T-helper 1 cell treated with Interleukin-12 subunit alpha and Interleukin-12 subunit beta and Interleukin-4 antibody, amounts not matched to agents 30 μg/mL and 1 μg/mL, for 36 hours (primary cell): ENCODE measurements around the gene TIAM1.

Source experiments
- H3K27ac Mint-ChIP-seq: one replicate; pipeline ENCODE4 v1.8.0; 2021; ENCODE audit warnings: mild to moderate bottlenecking, mixed read lengths
- H3K27me3 Mint-ChIP-seq: one replicate; pipeline ENCODE4 v1.8.0; 2021; ENCODE audit warnings: low read depth, mixed read lengths
- H3K36me3 Mint-ChIP-seq: one replicate; pipeline ENCODE4 v1.8.0; 2021; ENCODE audit warnings: low read depth, mixed read lengths
- H3K4me1 Mint-ChIP-seq: one replicate; pipeline ENCODE4 v1.8.0; 2021; ENCODE audit warnings: low read depth, mixed read lengths
- H3K4me3 Mint-ChIP-seq: one replicate; pipeline ENCODE4 v1.8.0; 2021; ENCODE audit warnings: mild to moderate bottlenecking, moderate library complexity, mixed read lengths
- H3K9me3 Mint-ChIP-seq: one replicate; pipeline ENCODE4 v1.8.0; 2021; ENCODE audit warnings: mixed read lengths

The TIAM1 gene, protein sequence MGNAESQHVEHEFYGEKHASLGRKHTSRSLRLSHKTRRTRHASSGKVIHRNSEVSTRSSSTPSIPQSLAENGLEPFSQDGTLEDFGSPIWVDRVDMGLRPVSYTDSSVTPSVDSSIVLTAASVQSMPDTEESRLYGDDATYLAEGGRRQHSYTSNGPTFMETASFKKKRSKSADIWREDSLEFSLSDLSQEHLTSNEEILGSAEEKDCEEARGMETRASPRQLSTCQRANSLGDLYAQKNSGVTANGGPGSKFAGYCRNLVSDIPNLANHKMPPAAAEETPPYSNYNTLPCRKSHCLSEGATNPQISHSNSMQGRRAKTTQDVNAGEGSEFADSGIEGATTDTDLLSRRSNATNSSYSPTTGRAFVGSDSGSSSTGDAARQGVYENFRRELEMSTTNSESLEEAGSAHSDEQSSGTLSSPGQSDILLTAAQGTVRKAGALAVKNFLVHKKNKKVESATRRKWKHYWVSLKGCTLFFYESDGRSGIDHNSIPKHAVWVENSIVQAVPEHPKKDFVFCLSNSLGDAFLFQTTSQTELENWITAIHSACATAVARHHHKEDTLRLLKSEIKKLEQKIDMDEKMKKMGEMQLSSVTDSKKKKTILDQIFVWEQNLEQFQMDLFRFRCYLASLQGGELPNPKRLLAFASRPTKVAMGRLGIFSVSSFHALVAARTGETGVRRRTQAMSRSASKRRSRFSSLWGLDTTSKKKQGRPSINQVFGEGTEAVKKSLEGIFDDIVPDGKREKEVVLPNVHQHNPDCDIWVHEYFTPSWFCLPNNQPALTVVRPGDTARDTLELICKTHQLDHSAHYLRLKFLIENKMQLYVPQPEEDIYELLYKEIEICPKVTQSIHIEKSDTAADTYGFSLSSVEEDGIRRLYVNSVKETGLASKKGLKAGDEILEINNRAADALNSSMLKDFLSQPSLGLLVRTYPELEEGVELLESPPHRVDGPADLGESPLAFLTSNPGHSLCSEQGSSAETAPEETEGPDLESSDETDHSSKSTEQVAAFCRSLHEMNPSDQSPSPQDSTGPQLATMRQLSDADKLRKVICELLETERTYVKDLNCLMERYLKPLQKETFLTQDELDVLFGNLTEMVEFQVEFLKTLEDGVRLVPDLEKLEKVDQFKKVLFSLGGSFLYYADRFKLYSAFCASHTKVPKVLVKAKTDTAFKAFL (N-terminal part only)

DNA sequence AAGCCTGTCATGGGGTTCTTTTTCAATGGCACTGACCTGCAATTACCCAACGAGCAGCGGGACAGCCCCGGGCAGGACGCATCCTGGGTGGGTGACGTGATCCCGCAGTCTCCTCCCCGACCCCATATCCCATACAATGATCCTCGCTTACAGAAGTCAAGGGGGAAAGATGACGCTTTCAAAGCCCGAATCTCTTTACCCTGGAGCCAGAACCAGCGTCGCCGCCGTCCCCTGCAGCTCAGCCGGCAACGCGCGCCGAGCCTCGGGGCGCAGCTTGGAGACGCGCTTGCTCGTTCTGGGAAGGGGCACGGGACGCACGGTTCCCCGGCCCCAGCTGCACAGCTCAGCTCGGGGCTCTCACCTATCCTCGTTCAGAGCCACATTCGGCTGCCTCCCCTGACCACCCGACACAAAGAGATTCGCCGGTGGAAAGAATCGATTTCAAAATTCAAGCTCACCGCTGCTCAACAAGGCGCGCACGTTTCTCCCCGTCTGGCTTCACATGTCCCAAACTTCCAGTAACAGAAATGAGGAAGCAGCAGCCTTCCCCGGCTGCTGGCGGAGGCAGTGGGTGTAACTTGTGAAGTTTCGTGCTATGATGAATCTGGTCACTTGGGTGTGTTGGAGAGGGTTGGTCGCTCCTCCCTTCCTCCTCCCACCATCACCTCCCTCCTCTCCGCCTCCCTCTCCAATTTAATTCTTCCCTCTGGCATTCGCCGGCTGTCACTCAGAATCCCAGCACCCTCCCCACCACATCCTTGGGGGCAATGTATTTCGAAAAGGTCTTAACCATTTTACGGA, at the start of gene TIAM1:
Gene TIAM1 (minus strand): TSS at position 582 of the 801 bp plus-strand sequence. CDS start 77,289 bp downstream, outside the sequence.
- H3K4me3 Mint-ChIP-seq = peak within 1 kb of the TSS; percentile 98
- H3K4me1 Mint-ChIP-seq = peaks cover 53% of the 10 kb centered on the region
- H3K27me3 Mint-ChIP-seq = peaks cover 23% of the 10 kb centered on the region
- peak within 1 kb of the TSS; percentile 76 for H3K27ac Mint-ChIP-seq
- peaks cover under 1% of the 10 kb centered on the region for H3K9me3 Mint-ChIP-seq
- peaks cover 40% of the 10 kb centered on the region for H3K36me3 Mint-ChIP-seq

DNA sequence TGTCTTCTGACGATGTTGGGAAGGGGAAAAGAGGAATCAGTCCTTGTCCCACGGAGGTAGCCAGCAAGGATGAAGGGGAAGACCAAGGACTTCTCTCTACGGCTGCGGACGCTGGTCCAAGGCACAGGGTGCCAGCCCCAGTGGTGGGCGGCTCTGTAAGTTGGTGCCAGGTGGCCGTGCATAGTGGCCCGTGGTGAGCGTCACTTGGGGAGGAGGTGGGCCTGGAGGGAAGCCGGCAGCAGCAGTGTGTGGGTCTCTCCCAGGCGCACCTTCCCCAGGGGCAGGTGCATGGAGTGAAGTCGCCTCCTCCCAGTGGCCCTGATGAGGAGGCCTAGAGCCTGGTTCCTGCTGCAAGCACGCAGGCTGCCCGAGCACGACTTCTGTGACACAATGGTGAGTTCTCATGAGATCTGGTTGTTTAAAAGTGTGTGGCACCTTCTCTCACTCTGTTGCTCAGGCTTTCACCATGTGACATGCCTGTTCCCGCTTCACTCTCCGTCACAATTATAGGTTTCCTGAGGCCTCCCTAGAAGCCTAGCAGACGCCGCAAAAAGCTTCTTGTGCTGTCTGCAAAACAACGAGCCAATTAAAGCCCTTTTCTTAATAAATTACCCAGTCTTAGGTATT, 43.6 kb upstream of the TIAM1 start:
- H3K4me3 Mint-ChIP-seq = no peak overlapping the region
- no peak overlapping the region for H3K27ac Mint-ChIP-seq
- peaks cover 4% of the 10 kb centered on the region for H3K4me1 Mint-ChIP-seq
- no peaks in the 10 kb centered on the region for H3K36me3 Mint-ChIP-seq
- peaks cover 11% of the 10 kb centered on the region for H3K27me3 Mint-ChIP-seq
- H3K9me3 Mint-ChIP-seq = no peaks in the 10 kb centered on the region

DNA sequence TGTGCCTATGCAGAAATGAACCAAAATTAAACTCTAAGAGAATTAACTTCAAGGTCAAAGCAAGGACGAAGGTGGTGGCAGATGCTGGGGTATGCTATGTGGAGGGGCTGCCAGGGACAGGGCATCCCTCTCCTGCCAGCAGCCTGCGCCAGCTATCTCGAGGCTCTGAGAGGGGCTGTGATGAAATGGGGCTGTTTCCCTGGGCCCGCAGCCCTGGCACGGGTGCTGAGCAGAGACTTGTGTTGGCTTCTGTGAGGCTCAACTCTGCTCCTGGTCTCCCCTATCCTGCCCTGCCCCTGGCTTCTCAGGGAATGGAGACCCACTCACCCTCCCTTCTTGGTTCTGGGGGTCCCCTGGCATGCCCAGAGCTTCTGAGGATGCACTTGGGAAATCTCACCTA, 41.9 kb upstream of the TIAM1 start:
- peaks cover 7% of the 10 kb centered on the region for H3K4me1 Mint-ChIP-seq
- H3K27me3 Mint-ChIP-seq = peaks cover 20% of the 10 kb centered on the region
- no peak overlapping the region for H3K4me3 Mint-ChIP-seq
- peaks cover 2% of the 10 kb centered on the region for H3K36me3 Mint-ChIP-seq
- H3K9me3 Mint-ChIP-seq = no peaks in the 10 kb centered on the region
- no peak overlapping the region for H3K27ac Mint-ChIP-seq

DNA sequence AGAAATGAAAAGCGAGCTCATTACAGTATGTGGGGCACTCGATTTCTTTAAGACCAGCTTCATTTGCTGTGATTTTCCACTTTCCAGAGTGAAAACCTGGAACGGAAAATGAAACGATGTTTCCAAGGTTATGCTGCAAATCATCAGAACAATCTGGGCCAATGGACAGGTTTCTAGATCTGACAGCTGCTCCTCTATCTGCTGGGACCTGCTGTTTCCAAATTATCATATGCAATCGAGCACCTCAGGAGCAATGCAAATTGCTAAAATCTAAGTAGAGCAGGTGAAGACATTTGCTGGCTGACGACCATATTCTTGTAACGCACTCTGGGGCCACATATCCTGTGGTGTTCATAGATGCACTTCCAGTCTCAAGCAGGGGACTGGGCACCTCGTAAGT, 39.7 kb upstream of the TIAM1 start:
- Mint-ChIP-seq H3K9me3 (no peaks in the 10 kb centered on the region), H3K27me3 (peaks cover 20% of the 10 kb centered on the region), H3K36me3 (peaks cover 2% of the 10 kb centered on the region), H3K4me3 (no peak overlapping the region), H3K4me1 (peaks cover 7% of the 10 kb centered on the region), H3K27ac (no peak overlapping the region)

DNA sequence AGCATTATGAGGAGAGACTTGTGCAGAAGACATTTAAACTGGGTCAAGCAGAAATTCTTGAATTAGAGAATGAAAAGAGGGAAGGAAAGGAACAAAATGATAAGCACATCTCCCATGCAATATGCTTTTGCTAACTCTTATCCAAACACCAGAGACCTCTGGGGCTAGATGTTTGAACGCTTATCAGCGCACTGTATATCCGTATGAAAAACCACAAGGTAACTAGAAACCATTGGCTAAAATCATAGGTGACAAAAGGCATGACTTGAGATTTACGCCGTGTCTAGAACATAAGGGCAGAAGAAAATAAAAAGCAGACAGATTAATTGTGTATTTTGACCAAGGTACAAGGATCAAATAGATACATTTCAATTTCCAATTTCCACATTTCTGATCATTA, 38.0 kb upstream of the TIAM1 start:
- H3K4me1 Mint-ChIP-seq = peaks cover 10% of the 10 kb centered on the region
- H3K27ac Mint-ChIP-seq = no peak overlapping the region
- peaks cover 10% of the 10 kb centered on the region for H3K36me3 Mint-ChIP-seq
- no peak overlapping the region for H3K4me3 Mint-ChIP-seq
- no peaks in the 10 kb centered on the region for H3K9me3 Mint-ChIP-seq
- peaks cover 23% of the 10 kb centered on the region for H3K27me3 Mint-ChIP-seq

DNA sequence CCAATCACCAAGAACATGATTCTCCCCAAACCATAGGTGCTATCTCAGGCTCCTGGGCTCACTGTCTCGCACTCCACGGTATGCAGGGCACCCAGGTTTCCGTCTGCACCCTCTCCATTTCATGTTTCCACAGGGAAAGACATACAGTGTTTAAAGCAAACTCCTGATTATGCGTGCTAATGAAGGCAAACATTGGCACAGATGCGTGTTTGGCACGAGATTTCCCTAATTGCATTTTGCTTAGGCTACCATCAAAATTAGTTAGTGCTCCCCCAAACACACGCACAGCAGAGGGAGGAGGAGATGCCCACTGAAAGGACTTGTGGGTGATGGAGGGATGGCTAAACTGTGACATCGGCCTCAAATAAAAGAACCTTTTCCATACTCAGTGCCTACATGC, 32.2 kb upstream of the TIAM1 start:
- Mint-ChIP-seq H3K27ac (no peak overlapping the region), H3K4me3 (no peak overlapping the region), H3K36me3 (peaks cover 16% of the 10 kb centered on the region), H3K27me3 (peaks cover 23% of the 10 kb centered on the region), H3K4me1 (peaks cover 17% of the 10 kb centered on the region), H3K9me3 (no peaks in the 10 kb centered on the region)

DNA sequence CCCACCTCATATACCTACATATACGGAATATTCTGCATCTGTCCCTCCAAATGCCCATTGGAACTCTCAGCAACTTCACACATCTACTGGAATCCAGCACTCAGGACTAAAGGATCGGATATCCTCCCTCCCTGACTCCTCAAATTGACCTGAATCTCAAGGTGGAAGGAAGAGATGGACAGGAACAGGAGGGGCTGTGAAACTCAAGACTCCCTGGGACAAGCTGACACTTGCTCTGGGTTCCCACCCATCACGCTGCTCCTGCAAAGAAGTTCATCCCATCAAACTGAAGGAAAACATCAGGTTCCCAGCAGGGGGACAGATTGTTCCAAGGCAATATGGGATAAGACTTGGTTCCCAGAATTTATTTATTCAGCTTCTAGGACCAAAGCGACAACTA, 30.3 kb upstream of the TIAM1 start:
- H3K4me3 Mint-ChIP-seq = no peak overlapping the region
- peaks cover 16% of the 10 kb centered on the region for H3K36me3 Mint-ChIP-seq
- peaks cover 23% of the 10 kb centered on the region for H3K27me3 Mint-ChIP-seq
- no peak overlapping the region for H3K27ac Mint-ChIP-seq
- peaks cover 21% of the 10 kb centered on the region for H3K4me1 Mint-ChIP-seq
- no peaks in the 10 kb centered on the region for H3K9me3 Mint-ChIP-seq

DNA sequence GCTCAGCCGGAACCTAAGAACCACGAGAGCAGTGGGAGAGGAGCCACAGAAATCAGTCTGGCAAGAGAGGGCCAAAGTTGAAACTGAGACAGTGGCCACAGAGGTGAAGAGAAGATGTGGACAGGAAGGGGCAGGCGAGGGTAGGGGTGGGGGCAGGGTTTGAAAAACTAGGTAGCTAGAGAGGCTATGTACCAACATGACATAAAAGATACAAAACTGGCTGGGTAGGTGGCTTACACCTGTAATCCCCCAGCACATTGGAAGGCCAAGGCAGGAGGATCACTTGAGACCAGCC, 28.4 kb upstream of the TIAM1 start:
- H3K4me1 Mint-ChIP-seq = peaks cover 28% of the 10 kb centered on the region
- H3K27me3 Mint-ChIP-seq = peaks cover 23% of the 10 kb centered on the region
- H3K27ac Mint-ChIP-seq = no peak overlapping the region
- H3K4me3 Mint-ChIP-seq = no peak overlapping the region
- no peaks in the 10 kb centered on the region for H3K9me3 Mint-ChIP-seq
- H3K36me3 Mint-ChIP-seq = peaks cover 16% of the 10 kb centered on the region

DNA sequence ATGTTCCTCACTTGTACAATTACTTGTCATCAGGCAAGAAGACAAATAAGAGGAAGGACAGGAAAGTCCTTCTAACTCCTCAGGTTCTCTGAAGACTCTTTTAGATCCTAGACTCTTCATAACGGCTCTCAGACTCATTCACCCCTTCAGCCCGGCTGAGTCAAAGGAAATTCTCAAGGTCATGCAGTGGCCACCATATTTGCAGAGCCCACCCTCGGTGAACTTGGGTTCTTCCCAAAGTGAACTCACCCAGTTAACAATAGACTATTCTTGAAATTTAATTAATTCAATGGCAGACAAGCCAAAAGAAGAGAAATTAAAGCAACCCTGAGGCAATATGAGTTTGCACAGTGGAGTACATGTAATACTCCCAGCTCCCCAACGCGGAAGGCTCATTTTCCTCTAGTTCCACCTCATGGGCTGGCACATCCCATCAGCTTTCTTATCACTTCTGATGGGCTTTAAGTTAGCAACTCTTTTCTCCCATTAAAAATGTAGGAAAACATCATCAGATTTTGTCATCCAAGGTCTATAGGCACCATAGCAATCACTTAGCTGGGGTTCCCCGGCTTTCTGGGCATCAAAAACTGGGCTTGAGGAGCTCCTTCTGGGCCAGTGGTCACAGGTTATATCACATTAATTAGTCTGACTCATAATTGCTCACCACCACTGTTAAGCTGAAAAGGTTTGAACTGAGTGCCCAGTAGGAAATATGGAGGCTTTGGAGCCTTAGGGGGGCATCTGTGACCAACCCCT, 27.8 kb upstream of the TIAM1 start:
- peaks cover 2% of the 10 kb centered on the region for H3K9me3 Mint-ChIP-seq
- peaks cover 20% of the 10 kb centered on the region for H3K27me3 Mint-ChIP-seq
- peaks cover 13% of the 10 kb centered on the region for H3K36me3 Mint-ChIP-seq
- H3K4me3 Mint-ChIP-seq = no peak overlapping the region
- H3K27ac Mint-ChIP-seq = no peak overlapping the region
- H3K4me1 Mint-ChIP-seq = peaks cover 28% of the 10 kb centered on the region

DNA sequence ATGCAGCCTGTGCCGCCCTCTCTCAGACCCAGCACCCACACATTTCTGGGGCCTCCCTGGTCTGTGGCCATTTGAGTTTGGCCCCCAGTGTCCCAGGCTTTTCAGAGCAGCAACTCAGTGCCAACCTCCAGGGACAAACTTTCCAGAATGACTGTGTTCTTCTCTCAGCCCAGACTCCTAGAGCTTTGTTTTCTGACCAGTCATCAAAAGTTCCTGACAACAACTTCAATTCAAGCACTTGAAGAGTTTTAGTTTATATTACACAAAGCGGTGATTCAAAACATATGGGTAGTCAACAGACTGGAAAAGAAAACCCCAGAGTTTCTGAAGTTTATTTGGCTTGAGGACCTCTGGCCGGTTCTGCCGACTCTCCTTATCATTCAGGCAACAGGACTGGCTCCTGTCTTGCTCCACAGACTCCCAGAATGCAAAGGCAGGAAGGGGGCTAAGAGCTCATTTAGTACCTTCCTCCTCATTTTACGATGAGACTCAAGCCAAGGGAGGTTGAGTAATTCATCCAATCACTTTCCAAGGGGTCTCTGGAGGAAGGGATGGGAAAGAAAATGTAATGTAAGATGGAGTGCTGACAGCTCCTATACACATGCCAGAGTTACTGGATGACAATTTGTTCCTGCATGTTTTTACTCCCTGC, 27.0 kb upstream of the TIAM1 start:
- Mint-ChIP-seq H3K36me3 (peaks cover 17% of the 10 kb centered on the region), H3K27ac (no peak overlapping the region), H3K4me1 (peaks cover 36% of the 10 kb centered on the region), H3K9me3 (peaks cover 4% of the 10 kb centered on the region), H3K4me3 (no peak overlapping the region), H3K27me3 (peaks cover 20% of the 10 kb centered on the region)

DNA sequence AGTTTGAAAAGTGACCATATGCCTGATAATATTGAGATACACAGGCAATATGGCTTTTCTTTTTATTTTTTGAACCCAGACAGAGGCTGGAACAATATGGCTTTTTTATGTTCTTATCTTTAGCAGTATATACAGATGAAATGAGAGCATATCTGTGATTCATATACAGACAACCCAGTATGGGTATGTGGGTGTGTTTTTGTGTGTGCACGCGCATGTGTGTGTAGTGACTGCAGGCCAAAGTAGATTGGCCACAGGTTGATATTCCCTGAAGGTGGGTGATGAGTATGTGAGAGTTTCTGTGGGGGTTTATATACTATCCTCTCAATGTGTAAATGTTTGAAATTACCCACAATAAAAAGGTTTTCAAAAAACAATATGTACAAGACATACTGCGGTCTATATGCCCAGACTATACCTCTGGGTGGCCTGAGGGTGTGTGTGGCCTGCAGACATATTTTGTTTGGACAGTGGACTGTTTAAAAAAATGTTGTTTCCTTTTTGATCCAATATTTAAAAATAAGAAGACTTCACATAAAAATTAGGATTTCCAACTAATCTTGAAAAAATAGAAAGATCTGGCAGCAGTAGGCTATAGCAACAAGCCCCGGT, 26.3 kb upstream of the TIAM1 start:
- H3K27me3 Mint-ChIP-seq = peaks cover 18% of the 10 kb centered on the region
- H3K27ac Mint-ChIP-seq = no peak overlapping the region
- H3K4me3 Mint-ChIP-seq = no peak overlapping the region
- H3K9me3 Mint-ChIP-seq = peaks cover 4% of the 10 kb centered on the region
- H3K4me1 Mint-ChIP-seq = peaks cover 36% of the 10 kb centered on the region
- H3K36me3 Mint-ChIP-seq = peaks cover 17% of the 10 kb centered on the region

DNA sequence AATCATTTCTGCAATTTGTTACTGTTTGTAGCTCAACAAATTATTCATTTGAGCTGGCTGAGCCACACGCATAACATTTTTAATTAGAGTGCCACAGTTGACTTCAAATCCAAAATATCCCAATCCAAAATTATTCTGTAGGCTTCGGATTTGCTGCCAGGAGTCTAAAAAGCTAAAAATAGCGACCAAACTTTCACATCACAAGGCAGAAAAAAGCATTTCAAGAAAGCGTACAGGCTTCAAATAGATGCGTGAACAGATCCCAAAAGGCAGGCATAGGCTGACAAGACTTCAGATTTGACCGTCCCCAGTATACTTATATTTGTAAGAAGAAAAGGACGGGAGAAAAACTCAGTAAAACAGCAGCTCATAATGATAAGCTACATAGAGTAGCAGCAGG, 24.3 kb upstream of the TIAM1 start:
- peaks cover 2% of the 10 kb centered on the region for H3K27me3 Mint-ChIP-seq
- no peak overlapping the region for H3K4me3 Mint-ChIP-seq
- H3K4me1 Mint-ChIP-seq = peaks cover 46% of the 10 kb centered on the region
- peaks cover 8% of the 10 kb centered on the region for H3K9me3 Mint-ChIP-seq
- H3K36me3 Mint-ChIP-seq = peaks cover 22% of the 10 kb centered on the region
- no peak overlapping the region for H3K27ac Mint-ChIP-seq
